Epithelial cell of esophagus (primary cell): ENCODE results near the gene SERTM2.

Experiments used
- DNase-seq: peaks from one replicate; pipeline ENCODE4 v3.0.0; 2010; ENCODE audit warnings: low read depth
- H3K4me3 ChIP-seq: 2 replicates; pipeline ENCODE4 v1.5.1; 2011; ENCODE audit warnings: mild to moderate bottlenecking, low read length, control low read depth
- TF ChIP-seq, protein P1 (sequence below): IDR thresholded peaks from 2 replicates; pipeline ENCODE4 v1.5.1; 2011; ENCODE audit warnings: low read depth, mild to moderate bottlenecking, low read length, control low read depth, inconsistent platforms; ENCODE audit not compliant: insufficient read depth; ENCODE audit errors: missing control alignments

Gene SERTM2

DNA sequence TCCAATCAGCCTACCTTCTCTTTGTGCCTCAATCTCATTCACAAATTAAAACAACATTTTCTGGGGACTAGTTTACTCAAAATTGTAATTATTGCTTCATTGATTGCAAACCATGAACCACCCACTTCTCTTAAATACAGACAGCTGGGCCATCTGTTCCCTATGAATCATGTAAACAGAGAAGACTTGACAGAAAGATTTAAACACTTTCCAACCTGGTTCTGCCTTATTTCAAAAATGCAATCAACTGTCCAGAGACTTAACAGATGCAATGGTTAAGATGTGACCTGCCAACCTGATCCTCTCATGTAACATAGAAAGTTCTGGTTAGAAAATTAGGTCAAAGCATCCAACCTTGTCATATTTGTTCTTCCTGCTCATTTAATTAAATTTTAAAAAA, 20.8 kb upstream of the SERTM2 start:
- TF ChIP-seq, protein P1, sequence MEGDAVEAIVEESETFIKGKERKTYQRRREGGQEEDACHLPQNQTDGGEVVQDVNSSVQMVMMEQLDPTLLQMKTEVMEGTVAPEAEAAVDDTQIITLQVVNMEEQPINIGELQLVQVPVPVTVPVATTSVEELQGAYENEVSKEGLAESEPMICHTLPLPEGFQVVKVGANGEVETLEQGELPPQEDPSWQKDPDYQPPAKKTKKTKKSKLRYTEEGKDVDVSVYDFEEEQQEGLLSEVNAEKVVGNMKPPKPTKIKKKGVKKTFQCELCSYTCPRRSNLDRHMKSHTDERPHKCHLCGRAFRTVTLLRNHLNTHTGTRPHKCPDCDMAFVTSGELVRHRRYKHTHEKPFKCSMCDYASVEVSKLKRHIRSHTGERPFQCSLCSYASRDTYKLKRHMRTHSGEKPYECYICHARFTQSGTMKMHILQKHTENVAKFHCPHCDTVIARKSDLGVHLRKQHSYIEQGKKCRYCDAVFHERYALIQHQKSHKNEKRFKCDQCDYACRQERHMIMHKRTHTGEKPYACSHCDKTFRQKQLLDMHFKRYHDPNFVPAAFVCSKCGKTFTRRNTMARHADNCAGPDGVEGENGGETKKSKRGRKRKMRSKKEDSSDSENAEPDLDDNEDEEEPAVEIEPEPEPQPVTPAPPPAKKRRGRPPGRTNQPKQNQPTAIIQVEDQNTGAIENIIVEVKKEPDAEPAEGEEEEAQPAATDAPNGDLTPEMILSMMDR, result no peak
- no peak for DNase-seq
- no peak overlapping the region for H3K4me3 ChIP-seq

DNA sequence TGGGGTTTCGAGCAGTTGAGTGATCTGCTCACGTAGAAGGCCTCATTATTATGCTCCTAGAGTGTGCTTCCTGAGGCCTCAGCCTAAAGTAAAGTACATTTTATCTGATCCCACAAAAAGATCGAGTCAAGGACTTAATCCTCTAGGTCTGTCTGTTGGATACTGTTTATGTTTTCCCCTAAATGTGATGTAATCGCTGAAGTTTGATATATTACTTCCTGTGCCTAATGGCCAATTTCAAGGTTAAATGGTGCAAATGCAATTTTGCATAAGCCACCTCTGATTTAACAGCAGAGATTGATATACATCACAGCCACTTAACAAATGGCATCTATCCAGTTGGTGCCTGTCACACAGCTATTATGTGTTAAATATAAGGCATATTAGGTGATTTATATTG, 19.4 kb upstream of the SERTM2 start:
- no peak for DNase-seq
- TF ChIP-seq, protein P1, result no peak
- H3K4me3 ChIP-seq, result no peak overlapping the region

DNA sequence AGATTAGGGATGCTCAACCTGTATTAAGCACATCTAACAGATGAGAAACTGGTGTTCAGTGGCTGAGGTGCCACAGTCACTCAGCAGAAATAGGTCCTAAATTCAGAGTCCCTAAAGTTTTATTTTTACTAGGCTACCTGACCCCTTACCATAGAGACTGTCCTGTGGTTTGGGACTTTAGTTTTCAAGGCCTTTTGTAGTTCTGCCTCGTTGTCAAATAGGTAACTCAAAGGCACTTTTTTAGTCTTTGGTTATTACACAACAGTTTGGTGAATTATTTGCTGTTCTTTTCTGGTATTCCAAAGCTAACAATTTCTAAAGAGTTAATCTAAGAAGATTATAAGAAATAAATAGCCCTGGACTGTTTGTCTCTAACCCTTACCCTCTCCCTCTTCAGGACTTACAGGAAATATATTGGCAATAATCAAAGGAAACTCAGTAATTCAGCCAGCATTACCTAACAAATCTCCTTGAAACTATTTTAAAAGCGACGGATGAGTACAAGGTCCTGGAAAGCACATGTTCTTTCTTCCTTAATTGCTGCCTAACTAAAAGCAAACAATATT, 12.8 kb upstream of the SERTM2 start:
- no peak overlapping the region for H3K4me3 ChIP-seq
- TF ChIP-seq, protein P1, result no peak
- no peak for DNase-seq

DNA sequence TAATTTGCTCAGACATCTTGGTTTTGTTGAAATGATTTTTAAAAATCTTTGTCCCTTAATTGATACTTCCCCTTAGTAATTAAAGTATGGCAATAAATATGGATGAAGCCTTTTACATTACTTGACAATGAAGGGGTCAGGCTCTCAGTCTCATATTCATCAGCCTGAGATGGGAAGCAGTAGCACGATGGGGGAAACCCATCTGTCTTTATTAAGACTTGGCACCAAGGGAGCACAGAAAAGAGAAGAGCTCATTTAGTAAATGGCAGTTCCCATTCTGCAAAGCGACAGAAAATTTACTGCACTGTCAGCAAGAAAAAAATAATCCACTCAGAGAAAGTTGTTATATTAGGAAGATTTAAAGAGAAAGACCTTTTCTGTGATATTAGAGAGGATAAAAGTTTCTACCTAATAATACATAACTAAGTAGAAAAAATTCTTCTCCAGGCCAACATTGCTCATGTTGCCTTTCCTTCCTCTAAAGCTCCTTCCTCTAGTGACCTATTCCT, 7.9 kb upstream of the SERTM2 start:
- TF ChIP-seq, protein P1, result no peak
- no peak overlapping the region for H3K4me3 ChIP-seq
- DNase-seq, result no peak

DNA sequence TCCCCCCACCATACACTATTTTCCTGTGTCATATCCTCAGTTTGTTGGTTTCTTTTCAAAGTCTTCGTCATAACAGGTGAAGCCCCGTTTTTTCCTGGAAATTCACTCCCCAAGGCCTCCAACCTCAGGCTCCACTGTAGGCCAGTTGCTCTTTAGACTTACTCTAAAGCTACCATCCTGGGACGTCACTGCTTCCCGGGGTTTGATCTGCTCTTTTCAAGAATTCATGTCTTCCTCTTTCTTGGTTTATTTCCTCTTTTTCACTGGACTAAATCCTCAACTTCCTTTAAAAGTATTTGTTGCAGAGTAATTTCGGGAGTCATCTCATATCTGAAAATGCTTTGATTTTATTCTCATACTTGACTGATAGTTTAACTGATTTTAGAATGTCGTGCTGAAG, 6.5 kb upstream of the SERTM2 start:
- TF ChIP-seq, protein P1, result no peak
- no peak for DNase-seq
- no peak overlapping the region for H3K4me3 ChIP-seq

DNA sequence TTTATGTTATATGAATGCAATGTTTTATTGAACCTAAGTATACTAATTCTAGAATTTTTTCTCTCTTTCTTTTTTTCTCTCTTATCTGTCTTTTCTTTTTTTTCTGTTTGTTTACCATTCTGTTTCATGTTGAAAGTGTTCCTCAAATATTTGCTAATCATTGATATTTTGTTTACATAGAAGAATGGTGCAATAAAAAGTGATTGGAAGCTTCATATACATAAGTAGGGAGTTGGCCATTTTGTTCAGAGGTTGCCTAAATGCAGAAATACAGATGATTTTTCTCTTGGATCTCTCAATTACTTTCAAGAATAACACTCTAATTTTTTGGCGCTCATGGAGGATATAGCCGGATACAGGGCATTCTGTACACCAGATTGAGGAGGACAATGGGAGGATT, 5.7 kb upstream of the SERTM2 start:
- DNase-seq, result no peak
- no peak overlapping the region for H3K4me3 ChIP-seq
- TF ChIP-seq, protein P1, result no peak

DNA sequence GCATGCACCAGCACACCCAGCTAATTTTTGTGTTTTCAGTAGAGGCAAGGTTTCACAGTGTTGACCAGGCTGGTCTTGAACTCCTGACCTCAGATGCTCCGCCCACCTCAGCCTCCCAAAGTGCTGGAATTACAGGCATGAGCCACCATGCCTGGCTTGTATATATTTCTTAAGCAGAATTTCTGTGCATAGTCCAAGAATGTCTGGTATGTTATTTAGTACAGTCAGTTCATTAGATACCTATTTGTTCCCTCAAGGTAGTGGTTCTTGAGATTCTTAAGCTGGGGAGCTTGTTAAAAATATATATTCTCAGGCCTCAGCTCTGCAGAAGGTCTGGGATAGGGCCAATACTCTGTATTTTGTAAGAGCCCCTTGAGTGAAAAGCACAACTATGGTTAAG, 4.6 kb upstream of the SERTM2 start:
- no peak for DNase-seq
- TF ChIP-seq, protein P1, result no peak
- no peak overlapping the region for H3K4me3 ChIP-seq
